A549 (cell line): ENCODE measurements around the gene EML1.

Source experiments
- CTCF ChIP-seq: fragments of >200 bp; sonication (Bioruptor Twin); formaldehyde crosslinking; IDR thresholded peaks from 3 replicates; pipeline ENCODE4 v1.5.1; 2016
- EHMT2 ChIP-seq: fragments of 200-600 bp; sonication (generic); IDR thresholded peaks from 2 replicates; pipeline ENCODE4 v1.6.1; 2016; ENCODE audit warnings: antibody characterized with exemption, low read depth, mild to moderate bottlenecking, moderate library complexity
- ELK1 ChIP-seq: fragments of 150-350 bp; IDR thresholded peaks from 2 replicates; pipeline ENCODE4 v1.6.1; 2014; ENCODE audit warnings: low read depth, mild to moderate bottlenecking, low read length
- EP300 ChIP-seq, 2 experiments: fragments of >200 bp; sonication (Bioruptor Twin); formaldehyde crosslinking; IDR thresholded peaks; 2 replicates in 1 of 2; 3 replicates in 1 of 2; pipeline ENCODE4 v1.6.1; 2016 to 2017
- HMGXB4 ChIP-seq: fragments of 250-450 bp; sonication (Bioruptor Pico); IDR thresholded peaks from 2 replicates; pipeline ENCODE4 v1.5.0; 2021; ENCODE audit warnings: mild to moderate bottlenecking, moderate library complexity, borderline replicate concordance
- KDM1A ChIP-seq: fragments of 200-600 bp; sonication (generic); IDR thresholded peaks from 2 replicates; pipeline ENCODE4 v1.6.1; 2016; ENCODE audit warnings: low read depth, mild to moderate bottlenecking
- KDM5A ChIP-seq: fragments of 200-600 bp; sonication (generic); IDR thresholded peaks from 2 replicates; pipeline ENCODE4 v1.6.1; 2016; ENCODE audit warnings: antibody characterized with exemption, mild to moderate bottlenecking
- NR3C1 ChIP-seq: fragments of >200 bp; sonication (Bioruptor Twin); formaldehyde crosslinking; IDR thresholded peaks from 3 replicates; pipeline ENCODE4 v1.6.1; 2017
- POLR2A ChIP-seq: IDR thresholded peaks from 2 replicates; pipeline ENCODE4 v1.6.1; 2012; ENCODE audit warnings: mild to moderate bottlenecking, low read length
- RFX5 ChIP-seq: fragments of 450-650 bp; IDR thresholded peaks from 2 replicates; pipeline ENCODE4 v1.7.1; 2014; ENCODE audit warnings: antibody characterized with exemption, mild to moderate bottlenecking, moderate library complexity
- TP53 ChIP-seq: fragments of 250-450 bp; sonication (Bioruptor Pico); IDR thresholded peaks from 2 replicates; pipeline ENCODE4 v1.5.0; 2021; ENCODE audit warnings: mild to moderate bottlenecking, moderate library complexity
- USF2 ChIP-seq: fragments of 450-650 bp; IDR thresholded peaks from 2 replicates; pipeline ENCODE4 v1.6.1; 2014; ENCODE audit warnings: antibody characterized with exemption

GRCh38 chr14:99841436-99842071 is 48.3 kb downstream of the EML1 start:
- no peak for TF ChIP-seq CTCF
- TF ChIP-seq HMGXB4 (CRISPR knock-in tag): no peak
- no peak for TF ChIP-seq ELK1
- TF ChIP-seq USF2: no peak
- no peak for TF ChIP-seq POLR2A
- TF ChIP-seq TP53 (CRISPR knock-in tag): no peak
- no peak for TF ChIP-seq KDM1A
- no peak for TF ChIP-seq NR3C1
- TF ChIP-seq EHMT2: no peak
- TF ChIP-seq EP300 (IDR thresholded peaks at IDR 0.05): no peak
- no peak for TF ChIP-seq KDM5A
- no peak for TF ChIP-seq RFX5
